ENCODE data around the gene PI4K2A. TPM values are rescaled to one million over a fixed set of nuclear protein-coding genes. Genes with fewer than 3 reads are reported as not detected.

Gene PI4K2A
- total RNA-seq = 10 to 100 TPM; 10.5 to 13.2 TPM

- CTCF ChIA-PET = interaction anchor here (0.6 to 2.8 kb wide), 6 partner anchors 9 to 152 kb away, joined by 3 to 8 read pairs (median 3); partner anchors contain the start of gene ANKRD2
- peak; percentile 100 for DNase-seq
- ATAC-seq = peak; percentile 98
- Mint-ChIP-seq H3K27me3 (no peaks in the 10 kb centered on the region), H3K4me1 (peaks cover 23% of the 10 kb centered on the region), H3K27ac (peak within 1 kb of the TSS; percentile 88), H3K4me3 (peak within 1 kb of the TSS; percentile 94), H3K36me3 (peaks cover 14% of the 10 kb centered on the region), H3K9me3 (ENCODE audit: low read depth) (no peaks in the 10 kb centered on the region)
Observed at GRCh38 chr10:97640174-97640867, at the start of gene PI4K2A. Gene PI4K2A, plus strand, starts transcription at chr10:97640671. Its CDS starts 72 bp downstream, at chr10:97640743.

- Mint-ChIP-seq H3K27me3 (peaks cover 3% of the 10 kb centered on the region), H3K4me3 (peak overlapping the region; percentile 47), H3K27ac (peak overlapping the region; percentile 72), H3K36me3 (no peaks in the 10 kb centered on the region), H3K9me3 (ENCODE audit: low read depth) (no peaks in the 10 kb centered on the region), H3K4me1 (peaks cover 23% of the 10 kb centered on the region)
- CTCF ChIA-PET = interaction anchor here (0.5 to 2.2 kb wide), 8 partner anchors 15 to 267 kb away, joined by 3 to 10 read pairs (median 4); partner anchors contain the start of genes ANKRD2 and AVPI1
- DNase-seq (no peak), ATAC-seq (peak; percentile 27)
Observed at GRCh38 chr10:97590748-97591495, 49.5 kb upstream of the PI4K2A start.

- DNase-seq (no peak), ATAC-seq (no peak)
- no peaks in the 10 kb centered on the region for H3K27me3 Mint-ChIP-seq
- H3K4me1 Mint-ChIP-seq = peaks cover 23% of the 10 kb centered on the region
- no peak overlapping the region for H3K4me3 Mint-ChIP-seq
- no peaks in the 10 kb centered on the region for H3K36me3 Mint-ChIP-seq
- H3K9me3 Mint-ChIP-seq (ENCODE audit: low read depth) = no peaks in the 10 kb centered on the region
- CTCF ChIA-PET = interaction anchor here (1.2 kb wide), 1 partner anchor 21 kb away, joined by 4 read pairs; the partner anchor contains the start of gene ANKRD2
- H3K27ac Mint-ChIP-seq = no peak overlapping the region
Observed at GRCh38 chr10:97593421-97593820, 47.0 kb upstream of the PI4K2A start.

- no peaks in the 10 kb centered on the region for H3K36me3 Mint-ChIP-seq
- ATAC-seq = no peak
- H3K27me3 Mint-ChIP-seq = no peaks in the 10 kb centered on the region
- H3K4me1 Mint-ChIP-seq = peaks cover 1% of the 10 kb centered on the region
- no peak overlapping the region for H3K27ac Mint-ChIP-seq
- DNase-seq = no peak
- H3K4me3 Mint-ChIP-seq = no peak overlapping the region
- H3K9me3 Mint-ChIP-seq (ENCODE audit: low read depth) = no peaks in the 10 kb centered on the region
- CTCF ChIA-PET = interaction anchor here (0.6 to 3.6 kb wide), 6 partner anchors 9 to 121 kb away, joined by 3 to 10 read pairs (median 4); partner anchors contain the start of gene ANKRD2
Observed at GRCh38 chr10:97596101-97597082, 44.1 kb upstream of the PI4K2A start.

DNA sequence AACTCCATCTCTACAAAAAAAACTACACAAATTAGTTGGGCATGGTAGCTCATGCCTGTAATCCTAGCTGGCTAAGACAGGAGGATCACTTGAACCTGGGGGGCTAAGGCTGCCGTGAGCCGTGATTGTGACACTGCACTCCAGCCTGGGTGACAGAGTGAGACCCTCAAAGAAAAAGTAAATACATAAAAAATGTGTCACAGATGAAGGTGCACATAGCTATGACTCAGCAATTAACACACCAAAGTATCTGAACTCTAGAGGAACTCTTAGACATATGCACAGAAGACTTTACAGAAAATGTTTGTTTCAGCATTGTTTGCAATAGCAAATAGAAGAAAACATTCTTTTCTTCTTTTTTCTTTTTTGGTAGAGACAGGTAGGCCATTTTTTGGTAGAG, 42.7 kb upstream of the PI4K2A start:
- ATAC-seq (no peak), DNase-seq (no peak)
- Mint-ChIP-seq H3K4me3 (no peak overlapping the region), H3K36me3 (no peaks in the 10 kb centered on the region), H3K27me3 (no peaks in the 10 kb centered on the region), H3K9me3 (ENCODE audit: low read depth) (no peaks in the 10 kb centered on the region), H3K27ac (no peak overlapping the region), H3K4me1 (no peaks in the 10 kb centered on the region)
- CTCF ChIA-PET = interaction anchor here (1.3 to 3.6 kb wide), 3 partner anchors 12 to 26 kb away, joined by 3 to 10 read pairs (median 5); partner anchors contain the start of gene ANKRD2

- Mint-ChIP-seq H3K4me3 (no peak overlapping the region), H3K27me3 (no peaks in the 10 kb centered on the region), H3K4me1 (no peaks in the 10 kb centered on the region), H3K36me3 (no peaks in the 10 kb centered on the region), H3K27ac (no peak overlapping the region), H3K9me3 (ENCODE audit: low read depth) (no peaks in the 10 kb centered on the region)
- ATAC-seq (no peak), DNase-seq (no peak)
- CTCF ChIA-PET = interaction anchor here (1.3 to 3.6 kb wide), 4 partner anchors 11 to 27 kb away, joined by 3 to 10 read pairs (median 4); partner anchors contain the start of gene ANKRD2
Observed at GRCh38 chr10:97598407-97599271, 41.8 kb upstream of the PI4K2A start.

DNA sequence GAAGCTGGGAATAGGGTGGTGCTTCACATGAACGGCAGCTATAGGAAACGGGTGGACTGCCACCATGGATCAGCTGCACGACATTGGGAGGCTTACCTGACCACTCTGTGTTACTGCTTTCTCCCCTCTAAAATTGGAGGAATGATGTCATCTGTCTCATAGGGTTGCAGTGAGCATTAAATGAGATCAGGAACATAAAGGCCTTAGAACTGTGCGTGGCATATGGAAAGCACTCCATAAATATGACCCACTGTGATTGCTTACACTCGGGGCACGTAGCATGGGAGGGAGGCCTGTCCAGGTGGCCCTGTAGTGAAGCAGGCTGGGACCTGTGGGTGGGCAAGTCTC, 41.2 kb upstream of the PI4K2A start:
- CTCF ChIA-PET = interaction anchor here (1.4 kb wide), 1 partner anchor 27 kb away, joined by 3 read pairs; the partner anchor contains the start of gene ANKRD2

DNA sequence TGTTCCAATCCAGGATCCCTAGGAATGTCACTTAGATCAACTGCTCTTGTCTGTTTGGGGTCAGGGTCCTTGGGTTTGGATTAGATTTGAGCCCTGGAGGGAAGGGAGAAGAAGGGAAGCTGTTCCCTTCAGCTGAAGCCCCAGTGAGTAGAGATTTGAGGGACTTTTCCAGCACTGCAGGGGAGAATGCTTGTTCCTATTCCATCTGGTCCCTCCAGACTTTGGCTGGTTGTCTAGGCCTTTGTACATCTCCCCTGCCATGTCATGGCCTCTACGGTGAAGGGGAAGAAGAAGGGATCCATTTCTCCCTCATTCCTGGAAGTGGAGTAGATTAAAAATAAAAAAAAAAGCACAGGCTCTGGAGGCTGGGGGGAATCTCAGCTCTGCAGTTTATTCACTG, 39.9 kb upstream of the PI4K2A start:
- no peaks in the 10 kb centered on the region for H3K9me3 Mint-ChIP-seq (ENCODE audit: low read depth)
- DNase-seq (no peak), ATAC-seq (no peak)
- no peaks in the 10 kb centered on the region for H3K27me3 Mint-ChIP-seq
- no peaks in the 10 kb centered on the region for H3K4me1 Mint-ChIP-seq
- no peak overlapping the region for H3K27ac Mint-ChIP-seq
- H3K4me3 Mint-ChIP-seq = no peak overlapping the region
- CTCF ChIA-PET = interaction anchor here (1.2 to 1.4 kb wide), 2 partner anchors 11 to 28 kb away, joined by 3 to 4 read pairs; partner anchors contain the start of gene ANKRD2
- no peaks in the 10 kb centered on the region for H3K36me3 Mint-ChIP-seq

More for the DNA sequence above, 41.2 kb upstream of the PI4K2A start:
- Mint-ChIP-seq H3K27ac (no peak overlapping the region), H3K36me3 (no peaks in the 10 kb centered on the region), H3K4me1 (no peaks in the 10 kb centered on the region), H3K4me3 (no peak overlapping the region), H3K9me3 (ENCODE audit: low read depth) (no peaks in the 10 kb centered on the region), H3K27me3 (no peaks in the 10 kb centered on the region)
- no peak for ATAC-seq
- no peak for DNase-seq

DNA sequence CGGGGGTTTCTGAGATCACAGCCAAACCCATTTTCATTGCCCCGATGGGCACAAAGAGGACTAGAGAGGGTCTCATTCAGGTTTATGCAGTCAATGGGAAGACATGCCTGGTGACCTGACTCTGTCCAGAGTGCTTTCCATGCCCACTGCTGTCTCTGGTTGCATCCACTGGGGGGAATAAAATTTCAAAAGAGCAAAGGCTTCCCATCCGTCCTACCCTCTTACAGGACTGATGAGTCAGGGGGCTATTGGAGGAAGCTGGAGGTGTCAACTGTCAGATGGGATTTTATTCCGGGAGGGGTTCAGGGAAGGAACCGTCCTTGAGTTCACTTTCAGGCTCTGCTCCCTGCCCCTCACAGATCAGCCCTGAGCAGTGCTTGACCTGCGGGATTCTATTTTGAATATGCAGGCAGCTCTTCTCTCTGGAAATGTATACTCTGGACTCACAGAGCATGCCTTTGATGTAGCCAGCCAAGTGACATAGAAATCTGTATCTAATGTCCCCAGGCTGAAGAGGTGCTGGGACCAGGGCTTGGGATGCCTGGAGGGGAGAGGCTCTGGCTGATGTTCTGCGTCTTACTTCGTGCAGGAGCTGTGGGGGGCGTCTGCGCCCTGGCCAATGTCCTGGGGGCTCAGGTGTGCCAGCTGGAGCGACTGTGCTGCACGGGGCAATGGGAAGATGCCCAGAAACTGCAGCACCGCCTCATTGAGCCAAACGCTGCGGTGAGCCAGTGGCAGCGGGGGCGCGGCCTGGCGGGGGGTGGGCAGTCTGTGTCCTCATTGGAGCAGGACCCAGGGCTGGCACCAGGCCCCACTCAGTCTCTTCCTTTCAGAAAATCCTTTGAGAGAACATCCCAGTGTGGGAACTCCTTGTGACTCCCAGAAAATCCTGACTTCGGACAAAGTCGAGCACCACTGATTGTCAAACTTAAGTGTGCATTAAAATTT, 38.9 kb upstream of the PI4K2A start:
- no peak overlapping the region for H3K4me3 Mint-ChIP-seq
- no peaks in the 10 kb centered on the region for H3K36me3 Mint-ChIP-seq
- H3K4me1 Mint-ChIP-seq = no peaks in the 10 kb centered on the region
- peaks cover 3% of the 10 kb centered on the region for H3K27me3 Mint-ChIP-seq
- ATAC-seq (no peak), DNase-seq (no peak)
- no peak overlapping the region for H3K27ac Mint-ChIP-seq
- CTCF ChIA-PET = interaction anchor here (1.2 kb wide), 1 partner anchor 10 kb away, joined by 4 read pairs; no protein-coding TSS in a partner anchor
- no peaks in the 10 kb centered on the region for H3K9me3 Mint-ChIP-seq (ENCODE audit: low read depth)

DNA sequence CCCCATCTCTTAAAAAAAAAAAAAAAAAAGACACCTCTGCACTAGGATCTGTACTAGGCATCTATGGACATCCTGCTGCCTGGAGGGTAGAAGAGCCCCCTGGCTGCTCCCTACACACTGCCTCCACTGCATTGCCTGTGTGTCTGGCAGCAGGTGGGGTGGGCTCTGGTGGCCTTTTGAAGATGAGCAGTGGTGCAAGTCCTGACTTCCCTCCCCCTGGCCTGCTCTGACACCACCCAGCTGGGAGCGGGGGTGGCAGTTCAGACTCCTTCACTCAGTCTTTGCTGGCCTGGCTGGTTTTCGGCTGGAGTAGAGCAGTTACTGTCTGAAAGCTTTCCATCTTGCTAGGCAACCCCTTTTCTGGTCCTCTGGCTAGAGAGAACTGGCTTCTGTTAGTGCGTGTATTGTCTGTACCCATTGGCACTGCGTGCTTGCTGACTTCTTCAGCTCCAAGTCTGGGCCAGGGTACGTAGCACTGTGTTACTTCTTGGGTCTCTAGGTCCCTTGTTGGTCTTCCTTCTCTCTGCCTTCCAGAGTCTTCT, 33.3 kb upstream of the PI4K2A start:
- H3K27me3 Mint-ChIP-seq = peaks cover 5% of the 10 kb centered on the region
- DNase-seq (no peak), ATAC-seq (no peak)
- H3K4me3 Mint-ChIP-seq = no peak overlapping the region
- H3K36me3 Mint-ChIP-seq = no peaks in the 10 kb centered on the region
- CTCF ChIA-PET = interaction anchor here (1.7 kb wide), 1 partner anchor 54 kb away, joined by 5 read pairs; no protein-coding TSS in a partner anchor
- H3K9me3 Mint-ChIP-seq (ENCODE audit: low read depth) = no peaks in the 10 kb centered on the region
- no peak overlapping the region for H3K27ac Mint-ChIP-seq
- no peaks in the 10 kb centered on the region for H3K4me1 Mint-ChIP-seq
